Keratinocyte (primary cell): ENCODE data around the gene ABHD2. TPM values are rescaled to one million over a fixed set of nuclear protein-coding genes. Genes with fewer than 3 reads are reported as not detected.

ENCODE experiments used
- DNase-seq: peaks from one replicate; pipeline ENCODE4 v3.0.0-alpha.2; 2011; ENCODE audit warnings: low read depth, missing footprints, low spot score
- FAIRE-seq: peaks from 2 replicates; lab custom pipeline; 2011; peaks lifted over from hg19 to GRCh38; lab: Jason Lieb, UNC
- H2AFZ ChIP-seq: 2 replicates; pipeline ENCODE4 v1.6.0; 2012; ENCODE audit warnings: low read length, control low read depth, inconsistent platforms; ENCODE audit not compliant: control insufficient read depth
- H3K27ac ChIP-seq: 2 replicates; pipeline ENCODE4 v1.5.1; 2011; ENCODE audit warnings: low read length; ENCODE audit not compliant: control insufficient read depth, insufficient read depth
- H3K27me3 ChIP-seq: 3 replicates; pipeline ENCODE4 v1.6.0; 2011; ENCODE audit warnings: low read length; ENCODE audit not compliant: control insufficient read depth, insufficient read depth; ENCODE audit errors: extremely low read depth
- H3K36me3 ChIP-seq, 2 experiments: 2 replicates in 1 of 2; 3 replicates in 1 of 2; pipeline ENCODE4 v1.5.1; 2011; ENCODE audit warnings: low read length in 2 of 2, mild to moderate bottlenecking in 1 of 2; ENCODE audit not compliant: control insufficient read depth in 2 of 2, insufficient read depth in 2 of 2; ENCODE audit errors: extremely low read depth in 1 of 2
- H3K4me1 ChIP-seq: 3 replicates; pipeline ENCODE4 v1.5.1; 2011; ENCODE audit warnings: low read length; ENCODE audit not compliant: control insufficient read depth, insufficient read depth; ENCODE audit errors: extremely low read depth
- H3K4me2 ChIP-seq: 3 replicates; pipeline ENCODE4 v1.6.0; 2011; ENCODE audit warnings: low read depth, low read length; ENCODE audit not compliant: control insufficient read depth, insufficient read depth; ENCODE audit errors: extremely low read depth
- H3K4me3 ChIP-seq, 3 experiments: fragments of 200-600 bp in 1 of 3; sonication (generic) in 1 of 3; 2 replicates in 2 of 3; 3 replicates in 1 of 3; pipeline ENCODE4 v1.5.1; 2011 to 2016; ENCODE audit warnings: low read length in 3 of 3, mild to moderate bottlenecking in 3 of 3, control low read depth in 2 of 3, inconsistent platforms in 1 of 3, low read depth in 1 of 3, mixed read lengths in 1 of 3, mixed run types in 1 of 3, moderate library complexity in 1 of 3; ENCODE audit not compliant: control insufficient read depth in 2 of 3, insufficient read depth in 2 of 3; ENCODE audit errors: extremely low read depth in 1 of 3
- H3K79me2 ChIP-seq: 2 replicates; pipeline ENCODE4 v1.6.0; 2012; ENCODE audit warnings: low read length; ENCODE audit not compliant: control insufficient read depth, insufficient read depth
- H3K9ac ChIP-seq: 3 replicates; pipeline ENCODE4 v1.6.0; 2011; ENCODE audit warnings: low read length; ENCODE audit not compliant: control insufficient read depth, insufficient read depth; ENCODE audit errors: extremely low read depth
- H3K9me1 ChIP-seq: 3 replicates; pipeline ENCODE4 v1.6.0; 2011; ENCODE audit warnings: low read length; ENCODE audit not compliant: control insufficient read depth, insufficient read depth; ENCODE audit errors: extremely low read depth
- H3K9me3 ChIP-seq: 2 replicates; pipeline ENCODE4 v1.5.1; 2012; ENCODE audit warnings: low read depth, low read length; ENCODE audit not compliant: control insufficient read depth
- H4K20me1 ChIP-seq: 3 replicates; pipeline ENCODE4 v1.6.0; 2011; ENCODE audit warnings: low read length; ENCODE audit not compliant: control insufficient read depth, insufficient read depth; ENCODE audit errors: extremely low read depth
- EZH2 ChIP-seq: IDR thresholded peaks from one replicate; pipeline ENCODE4 v1.6.1; 2012; ENCODE audit warnings: inconsistent platforms, mild to moderate bottlenecking, low read length, moderate library complexity
- dilution Hi-C: fragments of 300-500 bp; cut with MboI; formaldehyde crosslinking; loops from one replicate; pipeline ENCODE4 v1.7.0; 2020; ENCODE audit warnings: low sequenced_read_pairs; ENCODE audit not compliant: extremely low pct_ligation_motif_present
- polyA plus RNA-seq, 5 experiments: library from polyadenylated mRNA; depleted of rRNA in 3 of 5; stranded (reverse) in 3 of 5; stranded (forward) in 1 of 5; unstranded in 1 of 5; fragments of >200 nt; gene quantifications; 1 replicate in 1 of 5; 2 replicates in 3 of 5; 3 replicates in 1 of 5; pipeline versions ENCODE4 v1.2.1 to v1.2.3, GENCODE V29; 2011 to 2012; ENCODE audit warnings: missing spikeins in 2 of 5, low read depth in 1 of 5, low replicate concordance in 1 of 5
- TF ChIP-seq, protein P1 (sequence below), 3 experiments: IDR thresholded peaks in 1 of 3; conservative IDR thresholded peaks in 1 of 3; optimal IDR thresholded peaks in 1 of 3; 2 replicates in 2 of 3; 3 replicates in 1 of 3; pipeline versions ENCODE3 to v1.5.1; 2011; ENCODE audit warnings: low read length in 3 of 3, mild to moderate bottlenecking in 3 of 3, moderate library complexity in 2 of 3, control low read depth in 1 of 3, inconsistent platforms in 1 of 3; ENCODE audit not compliant: insufficient read depth in 2 of 3; ENCODE audit errors: extremely low read depth in 1 of 3

Gene ABHD2
- polyA plus RNA-seq, 1 donor (not counting 4 experiments of a cell fraction or from before 2014, with no cell fraction given), result 22.8 TPM

DNA sequence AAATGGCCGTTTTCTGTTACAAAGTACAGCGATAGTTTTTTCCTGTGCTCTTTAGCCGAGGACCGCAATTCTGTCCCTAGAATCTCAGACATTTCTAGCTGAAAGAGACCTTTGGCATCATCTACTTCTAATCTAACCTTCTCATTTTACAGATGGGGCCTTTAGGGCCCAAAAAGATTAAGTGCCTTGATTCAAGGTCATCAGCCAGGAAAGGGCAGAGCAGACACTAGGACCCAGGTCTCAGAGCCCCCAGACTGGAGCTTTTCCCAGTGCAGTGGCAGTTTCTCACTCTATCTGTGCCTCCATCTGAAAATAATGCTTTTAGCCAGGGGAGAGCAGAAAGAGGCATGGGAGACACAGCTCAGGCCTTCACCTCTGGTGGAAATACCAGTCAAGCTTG lies 20.6 kb downstream of the ABHD2 start:
- Histone ChIP-seq H3K79me2 (peaks cover 4% of the 10 kb centered on the region), H3K4me3 (no peak overlapping the region), H2AFZ (no peak overlapping the region), H3K27me3 (no peaks in the 10 kb centered on the region), H3K9me1 (no peaks in the 10 kb centered on the region), H3K36me3 (peaks cover 0 to 3% of the 10 kb centered on the region in 2 experiments), H3K9me3 (no peaks in the 10 kb centered on the region), H3K4me2 (no peak overlapping the region), H4K20me1 (no peaks in the 10 kb centered on the region), H3K4me1 (peaks cover 21% of the 10 kb centered on the region), H3K27ac (no peak overlapping the region), H3K9ac (no peak overlapping the region)
- no peak for FAIRE-seq
- dilution Hi-C loops, result no loop called here
- TF ChIP-seq, protein P1, sequence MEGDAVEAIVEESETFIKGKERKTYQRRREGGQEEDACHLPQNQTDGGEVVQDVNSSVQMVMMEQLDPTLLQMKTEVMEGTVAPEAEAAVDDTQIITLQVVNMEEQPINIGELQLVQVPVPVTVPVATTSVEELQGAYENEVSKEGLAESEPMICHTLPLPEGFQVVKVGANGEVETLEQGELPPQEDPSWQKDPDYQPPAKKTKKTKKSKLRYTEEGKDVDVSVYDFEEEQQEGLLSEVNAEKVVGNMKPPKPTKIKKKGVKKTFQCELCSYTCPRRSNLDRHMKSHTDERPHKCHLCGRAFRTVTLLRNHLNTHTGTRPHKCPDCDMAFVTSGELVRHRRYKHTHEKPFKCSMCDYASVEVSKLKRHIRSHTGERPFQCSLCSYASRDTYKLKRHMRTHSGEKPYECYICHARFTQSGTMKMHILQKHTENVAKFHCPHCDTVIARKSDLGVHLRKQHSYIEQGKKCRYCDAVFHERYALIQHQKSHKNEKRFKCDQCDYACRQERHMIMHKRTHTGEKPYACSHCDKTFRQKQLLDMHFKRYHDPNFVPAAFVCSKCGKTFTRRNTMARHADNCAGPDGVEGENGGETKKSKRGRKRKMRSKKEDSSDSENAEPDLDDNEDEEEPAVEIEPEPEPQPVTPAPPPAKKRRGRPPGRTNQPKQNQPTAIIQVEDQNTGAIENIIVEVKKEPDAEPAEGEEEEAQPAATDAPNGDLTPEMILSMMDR (optimal IDR thresholded peaks at IDR 0.05 in 1 of 3, IDR thresholded peaks at IDR 0.05 in 1 of 3, conservative IDR thresholded peaks at IDR 0.05 in 1 of 3; ENCODE audit: extremely low read depth in 1 of 3, insufficient read depth in 2 of 3, low read length in 3 of 3), result no peak
- TF ChIP-seq EZH2, result no peak
- no peak for DNase-seq

DNA sequence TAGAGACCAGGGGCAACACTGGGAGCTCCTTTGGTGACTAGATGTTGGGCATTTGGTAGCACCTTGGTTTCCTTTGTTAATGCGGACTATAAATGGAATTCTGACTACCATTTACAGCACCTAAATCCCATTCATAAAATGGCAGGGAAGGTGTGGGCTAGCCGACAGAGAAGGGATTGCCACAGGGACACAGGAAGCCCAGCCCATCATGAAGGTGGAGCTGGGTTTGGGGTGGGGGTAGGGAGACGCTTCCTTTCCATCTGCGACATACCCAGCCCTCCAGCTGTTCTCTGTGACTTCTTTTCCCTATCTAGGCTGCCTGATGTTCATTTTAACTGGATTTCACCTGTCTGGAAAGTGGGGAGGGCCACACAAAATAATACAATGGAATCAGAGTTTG lies 21.0 kb downstream of the ABHD2 start:
- Histone ChIP-seq H3K9ac (no peak overlapping the region), H3K9me3 (no peaks in the 10 kb centered on the region), H4K20me1 (no peaks in the 10 kb centered on the region), H3K4me1 (peaks cover 21% of the 10 kb centered on the region), H3K36me3 (peaks cover 0 to 3% of the 10 kb centered on the region in 2 experiments), H3K79me2 (peaks cover 4% of the 10 kb centered on the region), H2AFZ (no peak overlapping the region), H3K4me3 (no peak overlapping the region), H3K4me2 (no peak overlapping the region), H3K9me1 (no peaks in the 10 kb centered on the region), H3K27ac (no peak overlapping the region), H3K27me3 (no peaks in the 10 kb centered on the region)
- dilution Hi-C loops, result no loop called here
- FAIRE-seq (no peak), DNase-seq (no peak)
- no peak for TF ChIP-seq EZH2
- TF ChIP-seq, protein P1 (optimal IDR thresholded peaks at IDR 0.05 in 1 of 3, IDR thresholded peaks at IDR 0.05 in 1 of 3, conservative IDR thresholded peaks at IDR 0.05 in 1 of 3; ENCODE audit: extremely low read depth in 1 of 3, insufficient read depth in 2 of 3, low read length in 3 of 3), result no peak
